IgD-negative memory B cell (primary cell): ENCODE results near the gene SURF4. TPM values are rescaled to one million over a fixed set of nuclear protein-coding genes. Genes with fewer than 3 reads are reported as not detected.
A peak's percentile ranks its signal among the peaks of the same experiment; 100 is the strongest.
"Not testable (repeated sequence)": the region's sequence is repeated elsewhere in the genome, so short reads cannot be mapped to it uniquely, and the experiment has no call there.

Source experiments
- H3K27ac Mint-ChIP-seq, 3 donors: one replicate each; pipeline ENCODE4 v1.8.0; 2020 to 2022; ENCODE audit warnings: mild to moderate bottlenecking in 3 of 3, mixed read lengths in 3 of 3, moderate library complexity in 1 of 3
- H3K27me3 Mint-ChIP-seq: one replicate; pipeline ENCODE4 v1.8.0; 2021; ENCODE audit warnings: mixed read lengths
- H3K36me3 Mint-ChIP-seq: one replicate; pipeline ENCODE4 v1.8.0; 2020; ENCODE audit warnings: mild to moderate bottlenecking, mixed read lengths
- H3K4me1 Mint-ChIP-seq, 3 donors: one replicate each; pipeline ENCODE4 v1.8.0; 2020 to 2022; ENCODE audit warnings: mixed read lengths in 3 of 3, mild to moderate bottlenecking in 1 of 3
- H3K4me3 Mint-ChIP-seq, 4 donors: one replicate each; pipeline ENCODE4 v1.8.0; 2020 to 2022; ENCODE audit warnings: mild to moderate bottlenecking in 4 of 4, mixed read lengths in 4 of 4, moderate library complexity in 3 of 4
- H3K9me3 Mint-ChIP-seq, 3 donors: one replicate each; pipeline ENCODE4 v1.8.0; 2020 to 2021; ENCODE audit warnings: mixed read lengths in 3 of 3, mild to moderate bottlenecking in 1 of 3
- polyA plus RNA-seq: library from polyadenylated mRNA; unstranded; fragments of 300-500 nt; fragmentation: Illumina TruSeq; gene quantifications from one replicate; pipeline ENCODE4 v1.2.3, GENCODE V29; 2021

Gene SURF4
- polyA plus RNA-seq, 1 donor from 2014 or later, result 72.6 TPM

DNA sequence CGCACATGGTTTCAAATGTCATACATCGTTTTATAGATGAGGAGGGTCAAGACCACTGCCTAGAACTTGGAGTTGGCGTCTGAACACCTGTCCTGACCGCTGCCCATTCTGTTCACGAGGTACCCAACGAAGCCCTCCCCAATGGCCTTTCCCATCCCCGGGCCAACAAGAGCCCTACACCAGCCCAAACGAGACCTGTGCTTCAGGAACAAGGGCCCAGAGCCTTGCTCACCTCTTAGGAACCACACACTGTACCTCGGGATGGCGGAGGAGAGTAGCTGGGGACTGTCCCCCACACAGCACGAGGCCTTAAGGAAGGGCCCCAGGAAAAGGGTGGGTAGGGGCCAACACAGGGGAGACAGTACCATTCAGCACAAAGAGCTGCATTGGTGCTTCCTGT lies 42.8 kb downstream of the SURF4 start:
- Mint-ChIP-seq H3K9me3 (no peaks in the 10 kb centered on the region), H3K4me1 (peaks cover 6 to 23% (median 20%) of the 10 kb centered on the region in 3 donors), H3K36me3 (peaks cover 2% of the 10 kb centered on the region), H3K27ac (no peak overlapping the region), H3K27me3 (no peaks in the 10 kb centered on the region), H3K4me3 (peak overlapping the region in 2 of 4 donors; percentile 20 to 75)

GRCh38 chr9:133332381-133332730 lies 43.5 kb downstream of the SURF4 start:
- H3K27ac Mint-ChIP-seq, result no peak overlapping the region
- H3K27me3 Mint-ChIP-seq, result no peaks in the 10 kb centered on the region
- H3K9me3 Mint-ChIP-seq, result no peaks in the 10 kb centered on the region
- peaks cover 2% of the 10 kb centered on the region for H3K36me3 Mint-ChIP-seq
- H3K4me1 Mint-ChIP-seq, result peaks cover 4 to 22% (median 20%) of the 10 kb centered on the region in 3 donors
- peak overlapping the region in 1 of 4 donors; percentile 20 for H3K4me3 Mint-ChIP-seq

- Mint-ChIP-seq H3K27ac (no peak overlapping the region), H3K4me1 (peaks cover 4 to 22% (median 20%) of the 10 kb centered on the region in 3 donors), H3K27me3 (no peaks in the 10 kb centered on the region), H3K4me3 (no peak overlapping the region), H3K36me3 (peaks cover 4% of the 10 kb centered on the region), H3K9me3 (no peaks in the 10 kb centered on the region)
These were observed 44.0 kb downstream of the SURF4 start for GRCh38 chr9:133331641-133332380.

- H3K4me3 Mint-ChIP-seq, result no peak overlapping the region
- no peaks in the 10 kb centered on the region for H3K9me3 Mint-ChIP-seq
- H3K4me1 Mint-ChIP-seq, result peaks cover 4 to 22% (median 18%) of the 10 kb centered on the region in 3 donors
- H3K36me3 Mint-ChIP-seq, result peaks cover 4% of the 10 kb centered on the region
- H3K27ac Mint-ChIP-seq, result no peak overlapping the region
- H3K27me3 Mint-ChIP-seq, result no peaks in the 10 kb centered on the region
These were observed 44.6 kb downstream of the SURF4 start for GRCh38 chr9:133331221-133331620.

DNA sequence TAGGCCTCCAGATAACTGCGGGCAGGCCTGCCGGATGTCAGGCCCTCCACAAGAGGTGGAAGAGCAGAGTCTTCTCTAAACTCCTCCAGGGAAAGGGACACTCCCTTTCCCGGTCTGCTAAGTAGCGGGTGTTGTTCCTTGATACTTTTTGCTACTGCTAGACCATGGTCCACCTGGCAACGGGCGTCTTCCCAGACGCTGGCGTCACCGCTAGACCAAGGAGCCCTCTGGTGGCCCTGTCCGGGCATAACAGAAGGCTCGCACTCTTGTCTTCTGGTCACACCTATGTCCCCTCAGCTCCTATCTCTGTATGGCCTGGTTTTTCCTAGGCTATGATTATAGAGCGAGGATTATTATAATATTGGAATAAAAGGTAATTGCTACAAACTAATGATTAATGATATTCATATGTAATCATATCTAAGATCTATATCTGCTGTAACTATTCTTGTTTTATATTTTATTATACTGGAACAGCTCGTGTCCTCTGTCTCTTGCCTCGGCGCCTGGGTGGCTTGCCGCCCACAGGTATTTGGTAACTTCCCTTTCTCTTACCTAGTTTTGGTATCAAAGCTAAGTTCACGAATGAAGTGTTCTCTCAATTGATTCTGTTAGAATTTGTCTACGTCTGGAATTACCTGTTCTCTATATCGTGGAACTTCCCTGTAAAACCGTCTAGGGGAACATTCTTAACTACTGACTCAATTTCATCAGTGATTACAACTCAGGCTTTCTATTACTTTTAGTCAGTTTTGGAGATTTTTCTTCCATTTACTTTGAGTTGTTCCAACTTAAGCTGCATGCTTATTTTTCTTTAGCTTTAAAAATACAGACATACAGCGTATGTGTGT lies 46.3 kb downstream of the SURF4 start:
- not testable (repeated sequence) for H3K36me3 Mint-ChIP-seq, H3K4me3 Mint-ChIP-seq, H3K27me3 Mint-ChIP-seq, H3K9me3 Mint-ChIP-seq
- H3K27ac Mint-ChIP-seq, result peak overlapping the region in 1 of 3 donors; percentile 80
- peaks cover 0 to 14% (median 5%) of the 10 kb centered on the region in 3 donors for H3K4me1 Mint-ChIP-seq

DNA sequence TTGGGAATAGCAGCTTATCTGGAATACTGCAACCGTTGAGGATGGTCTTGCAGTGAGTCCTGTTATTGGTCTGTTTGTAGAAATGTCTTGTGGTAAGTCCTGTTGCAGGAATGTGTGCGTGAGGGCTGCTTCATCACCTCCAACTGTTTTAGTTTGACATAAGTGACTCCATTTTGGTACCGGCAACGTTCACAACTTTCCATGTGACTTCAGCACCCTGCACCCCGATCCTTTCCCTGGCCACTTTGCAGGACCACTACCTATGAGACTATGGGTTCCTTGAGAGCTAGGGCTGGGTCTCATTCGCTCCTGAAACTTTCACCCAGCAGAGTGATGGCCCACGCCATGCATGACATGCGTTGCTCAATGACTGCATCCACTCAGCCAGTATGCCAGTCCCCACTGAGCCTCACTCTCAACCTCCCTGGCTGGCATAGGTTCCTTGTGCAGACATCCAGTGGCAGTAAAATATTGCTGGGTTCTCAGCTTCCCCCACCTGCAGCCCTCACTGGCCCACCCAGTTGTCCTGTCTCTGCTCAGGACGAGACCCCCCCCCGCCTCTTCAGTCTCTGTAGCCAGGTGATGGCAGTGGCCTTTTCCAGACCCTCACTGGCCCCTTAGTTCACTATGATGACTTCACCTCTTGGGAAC lies 47.9 kb downstream of the SURF4 start:
- Mint-ChIP-seq H3K27ac (no peak overlapping the region), H3K27me3 (no peaks in the 10 kb centered on the region), H3K4me1 (peaks cover 0 to 11% (median 5%) of the 10 kb centered on the region in 3 donors), H3K9me3 (peaks cover 0 to 2% (median 0%) of the 10 kb centered on the region in 3 donors), H3K36me3 (peaks cover 4% of the 10 kb centered on the region), H3K4me3 (no peak overlapping the region)

DNA sequence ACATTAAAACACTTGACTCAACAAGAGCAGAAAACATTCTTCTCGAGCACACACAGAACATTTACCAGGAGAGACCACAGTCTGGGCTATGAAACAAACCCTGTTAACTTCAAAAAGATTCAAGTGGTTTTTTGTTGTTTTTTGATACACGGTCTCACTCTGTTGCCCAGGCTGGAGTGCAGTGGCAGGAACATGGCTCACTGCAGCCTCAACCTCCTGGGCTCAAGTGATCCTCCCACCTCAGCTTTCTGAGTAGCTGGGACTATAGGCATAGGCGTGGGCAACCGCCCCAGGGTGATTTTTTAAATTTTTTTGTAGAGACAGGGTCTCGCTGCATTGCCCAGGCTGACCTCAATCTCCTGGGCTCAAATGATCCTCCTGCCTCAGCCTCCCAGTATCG lies 48.8 kb downstream of the SURF4 start:
- H3K4me3 Mint-ChIP-seq, H3K9me3 Mint-ChIP-seq, H3K27me3 Mint-ChIP-seq, H3K36me3 Mint-ChIP-seq, H3K27ac Mint-ChIP-seq: not testable (repeated sequence)
- peaks cover 0 to 11% (median 5%) of the 10 kb centered on the region in 3 donors for H3K4me1 Mint-ChIP-seq

DNA sequence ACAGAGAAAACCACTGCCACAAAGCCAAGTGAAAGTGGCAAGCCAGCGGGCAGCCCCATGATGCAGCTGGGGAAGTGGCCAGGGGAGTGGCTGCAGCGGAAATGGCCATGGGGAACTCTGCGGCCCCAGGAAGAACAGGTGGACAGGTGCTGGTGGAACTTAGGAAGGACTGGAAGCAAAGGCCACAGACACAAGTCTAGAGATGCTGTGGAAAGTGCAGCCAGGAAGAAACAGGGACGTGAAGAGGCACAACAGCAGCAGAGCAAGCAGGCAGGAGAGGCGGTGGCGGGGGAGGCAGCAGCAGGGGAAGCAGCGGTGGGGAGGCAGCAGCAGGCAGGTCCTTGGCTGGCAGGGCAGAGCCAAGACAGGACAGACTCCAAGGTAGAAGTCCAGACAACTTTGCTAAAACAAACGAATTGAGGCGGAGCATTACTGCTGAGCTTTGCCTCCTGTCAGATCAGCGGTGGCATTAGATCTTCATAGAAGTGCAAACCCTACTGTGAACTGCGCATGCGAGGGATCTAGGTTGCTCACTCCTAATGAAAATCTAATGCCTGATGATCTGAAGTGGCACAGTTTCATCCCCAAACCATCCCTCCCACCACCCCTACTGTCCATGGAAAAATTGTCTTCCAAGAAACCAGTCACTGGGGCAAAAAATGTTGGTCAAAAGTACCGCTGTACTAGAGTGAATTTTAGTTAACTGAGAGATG lies 51.7 kb downstream of the SURF4 start:
- Mint-ChIP-seq H3K4me1 (peaks cover 0 to 4% (median 0%) of the 10 kb centered on the region in 3 donors), H3K27me3 (peaks cover 2% of the 10 kb centered on the region), H3K27ac (no peak overlapping the region), H3K9me3 (peaks cover 0 to 2% (median 0%) of the 10 kb centered on the region in 3 donors), H3K36me3 (peaks cover 2% of the 10 kb centered on the region), H3K4me3 (peak overlapping the region in 1 of 4 donors; percentile 57)

GRCh38 chr9:133323211-133323610 lies 52.6 kb downstream of the SURF4 start:
- peaks cover 0 to 2% (median 0%) of the 10 kb centered on the region in 3 donors for H3K9me3 Mint-ChIP-seq
- H3K4me3 Mint-ChIP-seq, result no peak overlapping the region
- H3K27me3 Mint-ChIP-seq, result peaks cover 2% of the 10 kb centered on the region
- H3K4me1 Mint-ChIP-seq, result no peaks in the 10 kb centered on the region
- H3K27ac Mint-ChIP-seq, result no peak overlapping the region
- H3K36me3 Mint-ChIP-seq, result peaks cover 2% of the 10 kb centered on the region

- Mint-ChIP-seq H3K27me3 (peaks cover 6% of the 10 kb centered on the region), H3K9me3 (peaks cover 0 to 2% (median 0%) of the 10 kb centered on the region in 3 donors), H3K4me1 (no peaks in the 10 kb centered on the region), H3K4me3 (no peak overlapping the region), H3K36me3 (peaks cover 2% of the 10 kb centered on the region), H3K27ac (no peak overlapping the region)
These were observed 53.2 kb downstream of the SURF4 start for GRCh38 chr9:133322701-133323100.

DNA sequence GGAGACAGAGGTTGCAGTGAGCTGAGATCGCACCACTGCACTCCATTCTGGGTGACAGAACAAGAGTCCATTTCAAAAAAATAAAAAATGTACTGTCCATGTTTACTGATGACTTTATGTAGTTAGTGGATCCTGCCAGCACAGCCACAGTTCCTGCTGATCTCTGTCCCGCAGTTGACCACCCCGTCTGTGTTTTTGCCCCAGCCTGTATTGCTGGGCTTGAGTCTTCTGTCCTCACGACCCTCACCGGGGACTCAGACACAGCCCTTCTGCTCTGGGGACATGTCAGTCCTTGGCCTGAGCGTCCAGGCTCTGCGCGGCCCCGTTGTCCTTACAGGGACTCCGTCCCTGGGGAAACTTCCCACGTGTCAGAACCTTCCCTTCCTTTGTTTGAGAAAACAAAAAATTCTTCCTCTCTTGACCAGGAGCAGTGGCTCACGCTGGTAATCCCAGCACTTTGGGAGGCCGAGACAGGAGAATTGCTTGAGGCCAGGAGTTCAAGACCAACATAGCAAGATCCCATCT lies 54.4 kb downstream of the SURF4 start:
- Mint-ChIP-seq H3K36me3 (no peaks in the 10 kb centered on the region), H3K4me3 (no peak overlapping the region), H3K4me1 (no peaks in the 10 kb centered on the region), H3K9me3 (peaks cover 0 to 2% (median 0%) of the 10 kb centered on the region in 3 donors), H3K27me3 (peaks cover 6% of the 10 kb centered on the region), H3K27ac (no peak overlapping the region)

- peaks cover 0 to 2% (median 0%) of the 10 kb centered on the region in 3 donors for H3K9me3 Mint-ChIP-seq
- H3K27ac Mint-ChIP-seq, result no peak overlapping the region
- peaks cover 6% of the 10 kb centered on the region for H3K27me3 Mint-ChIP-seq
- no peak overlapping the region for H3K4me3 Mint-ChIP-seq
- H3K4me1 Mint-ChIP-seq, result no peaks in the 10 kb centered on the region
- H3K36me3 Mint-ChIP-seq, result no peaks in the 10 kb centered on the region
These were observed 55.4 kb downstream of the SURF4 start for GRCh38 chr9:133320421-133320881.

DNA sequence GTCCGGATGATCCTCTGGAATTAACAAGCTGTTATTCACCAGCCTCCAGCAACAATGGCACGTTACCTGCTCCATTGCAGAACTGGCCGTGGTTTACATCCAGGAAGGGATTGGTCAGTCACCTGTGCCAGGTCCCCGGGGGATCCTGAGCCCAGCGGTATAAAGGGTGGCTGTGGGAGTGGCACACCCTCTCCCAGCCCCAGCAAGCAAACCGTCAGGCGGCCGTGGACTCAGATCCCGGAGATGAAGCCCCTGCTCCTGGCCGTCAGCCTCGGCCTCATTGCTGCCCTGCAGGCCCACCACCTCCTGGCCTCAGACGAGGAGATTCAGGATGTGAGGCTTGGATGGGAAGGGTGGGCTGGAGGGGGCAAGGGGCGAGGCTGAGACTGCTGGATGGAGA lies 58.3 kb downstream of the SURF4 start:
- H3K4me1 Mint-ChIP-seq, H3K27ac Mint-ChIP-seq, H3K9me3 Mint-ChIP-seq, H3K36me3 Mint-ChIP-seq, H3K4me3 Mint-ChIP-seq, H3K27me3 Mint-ChIP-seq: not testable (repeated sequence)

GRCh38 chr9:133315997-133316396 lies 59.9 kb downstream of the SURF4 start:
- H3K27me3 Mint-ChIP-seq, result peaks cover 4% of the 10 kb centered on the region
- H3K27ac Mint-ChIP-seq, result no peak overlapping the region
- no peaks in the 10 kb centered on the region for H3K4me1 Mint-ChIP-seq
- H3K36me3 Mint-ChIP-seq, result no peaks in the 10 kb centered on the region
- no peak overlapping the region for H3K4me3 Mint-ChIP-seq
- H3K9me3 Mint-ChIP-seq, result no peaks in the 10 kb centered on the region
